IMR-90 (cell line): Measurements from ENCODE around the gene SS18.

Experiments
- BHLHE40 ChIP-seq: fragments of 150-350 bp; IDR thresholded peaks from 2 replicates; pipeline ENCODE4 v1.6.1; 2016; ENCODE audit warnings: mild to moderate bottlenecking, low read depth, low read length
- CEBPB ChIP-seq: IDR thresholded peaks from 2 replicates; pipeline ENCODE4 v1.6.1; 2012; ENCODE audit warnings: low read depth, low read length, improper control_type of control experiment
- CHD1 ChIP-seq: IDR thresholded peaks from 2 replicates; pipeline ENCODE4 v1.6.1; 2012; ENCODE audit warnings: low read depth, low read length, improper control_type of control experiment
- CTCF ChIP-seq: conservative IDR thresholded peaks from 2 replicates; pipeline ENCODE4 v1.5.1; 2012; ENCODE audit warnings: mild to moderate bottlenecking, low read depth, low read length, improper control_type of control experiment
- ELK1 ChIP-seq: fragments of 150-350 bp; IDR thresholded peaks from 2 replicates; pipeline ENCODE4 v1.6.1; 2016; ENCODE audit warnings: low read depth, mild to moderate bottlenecking, low read length, moderate library complexity, borderline replicate concordance
- FOS ChIP-seq: fragments of 150-350 bp; IDR thresholded peaks from 2 replicates; pipeline ENCODE4 v1.6.1; 2016; ENCODE audit warnings: low read depth, low read length
- MAZ ChIP-seq: IDR thresholded peaks from 2 replicates; pipeline ENCODE4 v1.6.1; 2012; ENCODE audit warnings: low read depth, mild to moderate bottlenecking, low read length, improper control_type of control experiment, moderate library complexity, borderline replicate concordance
- MXI1 ChIP-seq: IDR thresholded peaks from 2 replicates; pipeline ENCODE4 v1.6.1; 2012; ENCODE audit warnings: low read depth, mild to moderate bottlenecking, low read length, moderate library complexity, borderline replicate concordance
- NFE2L2 ChIP-seq: fragments of 150-350 bp; IDR thresholded peaks from 2 replicates; pipeline ENCODE4 v1.6.1; 2016; ENCODE audit warnings: low read depth, mild to moderate bottlenecking, low read length
- POLR2A ChIP-seq: IDR thresholded peaks from 2 replicates; pipeline ENCODE4 v1.6.1; 2012; ENCODE audit warnings: mild to moderate bottlenecking, low read depth, low read length
- RAD21 ChIP-seq: IDR thresholded peaks from 2 replicates; pipeline ENCODE4 v1.6.1; 2012; ENCODE audit warnings: low read length, improper control_type of control experiment
- RFX5 ChIP-seq: IDR thresholded peaks from 2 replicates; pipeline ENCODE4 v1.8.0; 2012; ENCODE audit warnings: low read depth, mild to moderate bottlenecking, low read length, moderate library complexity
- SMC3 ChIP-seq: fragments of 150-350 bp; IDR thresholded peaks from 2 replicates; pipeline ENCODE4 v1.6.1; 2016; ENCODE audit warnings: low read depth, mild to moderate bottlenecking, antibody characterized with exemption, low read length, moderate library complexity
- USF2 ChIP-seq: fragments of 150-350 bp; IDR thresholded peaks from 2 replicates; pipeline ENCODE4 v1.6.1; 2017; ENCODE audit warnings: mild to moderate bottlenecking, antibody characterized with exemption, low read length, low read depth

GRCh38 chr18:26017929-26018328, 72.5 kb downstream of the SS18 start:
- TF ChIP-seq CTCF = no peak
- TF ChIP-seq ELK1 = no peak
- TF ChIP-seq POLR2A = no peak
- TF ChIP-seq USF2 = no peak
- no peak for TF ChIP-seq RFX5
- TF ChIP-seq CEBPB = no peak
- TF ChIP-seq BHLHE40 = no peak
- no peak for TF ChIP-seq MXI1
- TF ChIP-seq NFE2L2 = no peak
- TF ChIP-seq CHD1 = no peak
- no peak for TF ChIP-seq MAZ
- no peak for TF ChIP-seq RAD21
- no peak for TF ChIP-seq SMC3
- TF ChIP-seq FOS = no peak
